HepG2 (cell line): Measurements from ENCODE around the gene INF2. TPM values are rescaled to one million over a fixed set of nuclear protein-coding genes. Genes with fewer than 3 reads are reported as not detected.
A peak's percentile ranks its signal among the peaks of the same experiment; 100 is the strongest.

Experiments used
- BHLHE40 ChIP-seq: IDR thresholded peaks from 2 replicates; pipeline ENCODE4 v1.6.1; 2011; ENCODE audit warnings: low read length, improper control_type of control experiment
- CREB3 ChIP-seq: sonication (generic); formaldehyde crosslinking; IDR thresholded peaks from 2 replicates; pipeline ENCODE4 v1.5.0; 2020; ENCODE audit warnings: missing genetic modification reagents
- GATAD2A ChIP-seq: IDR thresholded peaks from 2 replicates; pipeline ENCODE4 v1.6.1; 2016
- KAT7 ChIP-seq: IDR thresholded peaks from 2 replicates; pipeline ENCODE4 v1.6.1; 2018; ENCODE audit warnings: borderline replicate concordance, missing compliant biosample characterization
- KMT2B ChIP-seq: IDR thresholded peaks from 2 replicates; pipeline ENCODE4 v1.6.1; 2016; ENCODE audit warnings: missing genetic modification reagents, missing compliant biosample characterization
- MAFK ChIP-seq, 2 experiments: IDR thresholded peaks in 1 of 2; conservative IDR thresholded peaks in 1 of 2; 2 replicates each; pipeline ENCODE4 v1.6.1; 2011; ENCODE audit warnings: improper control_type of control experiment in 2 of 2, low read length in 2 of 2
- MAX ChIP-seq: IDR thresholded peaks from 2 replicates; pipeline ENCODE4 v1.6.1; 2012; ENCODE audit warnings: inconsistent platforms
- MIER3 ChIP-seq: IDR thresholded peaks from 2 replicates; pipeline ENCODE4 v1.6.1; 2016; ENCODE audit warnings: missing compliant biosample characterization, borderline replicate concordance
- PHF20 ChIP-seq: sonication (generic); formaldehyde crosslinking; IDR thresholded peaks from 2 replicates; pipeline ENCODE4 v1.5.0; 2020; ENCODE audit warnings: mild to moderate bottlenecking, missing genetic modification reagents
- PRMT3 ChIP-seq: sonication (generic); formaldehyde crosslinking; IDR thresholded peaks from 2 replicates; pipeline ENCODE4 v1.8.1; 2022; ENCODE audit warnings: low read depth, mild to moderate bottlenecking, moderate library complexity, missing genetic modification reagents, borderline replicate concordance
- SNRNP70 ChIP-seq: fragments of 200-400 bp; formaldehyde crosslinking; IDR thresholded peaks from 2 replicates; pipeline ENCODE4 v1.6.1; 2017; ENCODE audit warnings: mild to moderate bottlenecking, low read depth, low read length, moderate library complexity
- SP5 ChIP-seq: IDR thresholded peaks from 2 replicates; pipeline ENCODE4 v1.6.1; 2016; ENCODE audit warnings: low read depth, borderline replicate concordance
- ZBTB7A ChIP-seq: sonication (generic); formaldehyde crosslinking; IDR thresholded peaks from 2 replicates; pipeline ENCODE4 v1.8.0; 2022; ENCODE audit warnings: mild to moderate bottlenecking, missing genetic modification reagents
- ZNF331 ChIP-seq: sonication (generic); formaldehyde crosslinking; IDR thresholded peaks from 2 replicates; pipeline ENCODE4 v1.4.0; 2020; ENCODE audit warnings: missing genetic modification reagents
- ZNF34 ChIP-seq: sonication (generic); formaldehyde crosslinking; IDR thresholded peaks from 2 replicates; pipeline ENCODE4 v1.4.0; 2020; ENCODE audit warnings: mild to moderate bottlenecking, missing genetic modification reagents, borderline replicate concordance
- ZNF446 ChIP-seq: sonication (generic); formaldehyde crosslinking; IDR thresholded peaks from 2 replicates; pipeline ENCODE4 v1.5.0; 2020; ENCODE audit warnings: mild to moderate bottlenecking, missing genetic modification reagents
- ZNF672 ChIP-seq: sonication (generic); formaldehyde crosslinking; IDR thresholded peaks from 2 replicates; pipeline ENCODE4 v1.8.1; 2022; ENCODE audit warnings: missing genetic modification reagents
- ZNF777 ChIP-seq: sonication (generic); formaldehyde crosslinking; IDR thresholded peaks from 2 replicates; pipeline ENCODE4 v1.4.0; 2020; ENCODE audit warnings: missing genetic modification reagents
- ZNF83 ChIP-seq: sonication (generic); formaldehyde crosslinking; IDR thresholded peaks from 2 replicates; pipeline ENCODE4 v1.4.0; 2020; ENCODE audit warnings: missing genetic modification reagents, mild to moderate bottlenecking, borderline replicate concordance
- ZSCAN5A ChIP-seq: sonication (generic); formaldehyde crosslinking; IDR thresholded peaks from 2 replicates; pipeline ENCODE4 v1.8.0; 2022; ENCODE audit warnings: mild to moderate bottlenecking, missing genetic modification reagents, borderline replicate concordance
- polyA plus RNA-seq, 8 experiments: library from polyadenylated mRNA; depleted of rRNA in 3 of 8; stranded (reverse) in 7 of 8; unstranded in 1 of 8; fragments of >200 nt; fragmentation: Illumina TruSeq in 4 of 8; extraction: Trizol in 4 of 8; gene quantifications; 2 replicates each; pipeline versions ENCODE4 v1.2.1 to v1.2.3, GENCODE V29; 2011 to 2016; ENCODE audit warnings: low read depth in 4 of 8, missing spikeins in 1 of 8, mixed read lengths in 1 of 8; ENCODE audit not compliant: insufficient read depth in 1 of 8
- total RNA-seq, 5 experiments: library from RNA; depleted of rRNA; stranded (reverse); fragments of >200 nt; fragmentation: Illumina TruSeq; extraction: Trizol; gene quantifications; 2 replicates each; pipeline ENCODE4 v1.2.3, GENCODE V29; 2016; ENCODE audit warnings: low read depth in 1 of 5
- TF ChIP-seq, protein P1 (sequence below): IDR thresholded peaks from 2 replicates; pipeline ENCODE4 v1.6.1; 2018; ENCODE audit warnings: missing genetic modification reagents
- TF ChIP-seq, protein P2 (sequence below): sonication (generic); formaldehyde crosslinking; IDR thresholded peaks from 2 replicates; pipeline ENCODE4 v1.4.0; 2020; ENCODE audit warnings: missing genetic modification reagents

Gene INF2
- total and polyA plus RNA-seq, 2 of the 13 experiments (the other 11 are each of a cell fraction or from before 2014, with no cell fraction given), result 16.4 to 26.4 TPM

GRCh38 chr14:104687601-104688504 lies 1.6 kb upstream of the INF2 start (continued):
- TF ChIP-seq ZSCAN5A (CRISPR knock-in tag) (no peak), BHLHE40 (peak; percentile 37; the same call in 1 of the 2 replicates), ZNF446 (CRISPR knock-in tag) (no peak), KMT2B (CRISPR knock-in tag) (0 out of 2 replicates have a peak, but pooled peaks have one; percentile 35), ZNF672 (CRISPR knock-in tag) (0 out of 2 replicates have a peak, but pooled peaks have one; percentile 55), MAFK (conservative IDR thresholded peaks at IDR 0.05 in 1 of 2, IDR thresholded peaks at IDR 0.05 in 1 of 2; ENCODE audit: low read length in 2 of 2) (peak in 1 of 2 experiments; percentile 33; a peak in 1 of 4 replicates), MAX (peak; percentile 50), PHF20 (CRISPR knock-in tag) (peak; percentile 52), GATAD2A (CRISPR knock-in tag) (peak; percentile 27), CREB3 (CRISPR knock-in tag) (no peak), KAT7 (CRISPR knock-in tag) (no peak), ZNF34 (no peak; the same call in 1 of the 2 replicates), SNRNP70 (no peak), ZNF777 (CRISPR knock-in tag) (no peak), ZNF331 (CRISPR knock-in tag) (peak; percentile 82), ZBTB7A (CRISPR knock-in tag) (peak; percentile 99), PRMT3 (CRISPR knock-in tag) (0 out of 2 replicates have a peak, but pooled peaks have one; percentile 46), SP5 (peak; percentile 48), MIER3 (0 out of 2 replicates have a peak, but pooled peaks have one; percentile 21), ZNF83 (no peak; the same call in 1 of the 2 replicates)
- TF ChIP-seq, protein P1, sequence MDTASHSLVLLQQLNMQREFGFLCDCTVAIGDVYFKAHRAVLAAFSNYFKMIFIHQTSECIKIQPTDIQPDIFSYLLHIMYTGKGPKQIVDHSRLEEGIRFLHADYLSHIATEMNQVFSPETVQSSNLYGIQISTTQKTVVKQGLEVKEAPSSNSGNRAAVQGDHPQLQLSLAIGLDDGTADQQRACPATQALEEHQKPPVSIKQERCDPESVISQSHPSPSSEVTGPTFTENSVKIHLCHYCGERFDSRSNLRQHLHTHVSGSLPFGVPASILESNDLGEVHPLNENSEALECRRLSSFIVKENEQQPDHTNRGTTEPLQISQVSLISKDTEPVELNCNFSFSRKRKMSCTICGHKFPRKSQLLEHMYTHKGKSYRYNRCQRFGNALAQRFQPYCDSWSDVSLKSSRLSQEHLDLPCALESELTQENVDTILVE (CRISPR knock-in tag), result peak; percentile 52; the same call in 1 of the 2 replicates
- TF ChIP-seq, protein P2, sequence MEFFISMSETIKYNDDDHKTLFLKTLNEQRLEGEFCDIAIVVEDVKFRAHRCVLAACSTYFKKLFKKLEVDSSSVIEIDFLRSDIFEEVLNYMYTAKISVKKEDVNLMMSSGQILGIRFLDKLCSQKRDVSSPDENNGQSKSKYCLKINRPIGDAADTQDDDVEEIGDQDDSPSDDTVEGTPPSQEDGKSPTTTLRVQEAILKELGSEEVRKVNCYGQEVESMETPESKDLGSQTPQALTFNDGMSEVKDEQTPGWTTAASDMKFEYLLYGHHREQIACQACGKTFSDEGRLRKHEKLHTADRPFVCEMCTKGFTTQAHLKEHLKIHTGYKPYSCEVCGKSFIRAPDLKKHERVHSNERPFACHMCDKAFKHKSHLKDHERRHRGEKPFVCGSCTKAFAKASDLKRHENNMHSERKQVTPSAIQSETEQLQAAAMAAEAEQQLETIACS (CRISPR knock-in tag), result no peak
